ENCODE measurements around the gene STK31.

DNA sequence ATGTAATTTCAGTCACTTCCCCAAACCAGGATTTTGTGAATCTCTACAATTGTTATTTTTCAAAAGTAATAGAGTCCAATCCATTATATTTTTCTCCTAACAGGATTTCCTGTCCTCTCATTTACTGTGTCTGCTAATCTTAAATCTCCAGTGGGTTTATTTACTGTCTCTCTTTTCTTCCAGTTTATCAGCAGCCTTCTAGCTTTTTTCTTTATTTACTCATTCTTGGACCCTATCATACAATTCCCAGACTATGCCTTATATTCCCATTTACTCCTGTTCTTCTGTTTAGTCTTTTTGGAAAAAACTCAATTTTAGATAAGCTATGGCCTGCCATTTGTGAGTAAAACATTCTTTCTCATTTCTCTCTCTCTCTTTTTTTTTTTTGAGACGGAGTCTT is 94.7 kb downstream of the STK31 start:
- TF ChIP-seq POLR2A (IDR thresholded peaks at IDR 0.05; ENCODE audit: low read length) = no peak
- TF ChIP-seq GATA1 (IDR thresholded peaks at IDR 0.05; ENCODE audit: low read depth, low read length) = no peak

Measured in erythroblast (primary cell).